AG09309 (cell line): ENCODE data around the gene IQCH.

Experiments
- DNase-seq: peaks from one replicate; pipeline ENCODE4 v3.0.0-alpha.2; 2010; ENCODE audit warnings: low read depth
- H3K4me3 ChIP-seq: 2 replicates; pipeline ENCODE4 v1.5.1; 2011; ENCODE audit warnings: mild to moderate bottlenecking, low read depth, low read length, moderate library complexity; ENCODE audit not compliant: control insufficient read depth
- TF ChIP-seq, protein P1 (sequence below): IDR thresholded peaks from 2 replicates; pipeline ENCODE4 v1.5.1; 2011; ENCODE audit warnings: mild to moderate bottlenecking, low read depth, low read length, inconsistent platforms; ENCODE audit not compliant: insufficient read depth, control insufficient read depth; ENCODE audit errors: missing control alignments

IQCH gene

DNA sequence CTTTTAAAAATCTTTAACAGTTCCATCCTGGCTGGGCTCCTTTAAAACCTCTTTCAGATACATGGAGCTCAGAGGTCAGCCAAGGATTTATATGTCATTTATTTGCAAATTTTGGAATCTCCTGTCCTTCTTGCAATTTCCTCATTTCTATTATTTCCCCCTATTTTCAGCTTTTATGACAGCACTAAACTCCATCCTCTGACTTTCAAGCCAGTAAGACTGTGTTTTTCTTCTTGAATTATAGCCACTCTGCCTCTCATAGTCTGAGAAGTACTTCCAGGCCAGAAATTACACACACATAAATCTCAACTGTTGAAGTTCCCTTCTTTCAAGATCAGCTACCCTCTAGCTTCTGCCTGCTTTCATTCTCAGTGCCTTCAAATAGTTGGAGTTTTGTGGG lies 73.2 kb downstream of the IQCH start:
- TF ChIP-seq, protein P1, sequence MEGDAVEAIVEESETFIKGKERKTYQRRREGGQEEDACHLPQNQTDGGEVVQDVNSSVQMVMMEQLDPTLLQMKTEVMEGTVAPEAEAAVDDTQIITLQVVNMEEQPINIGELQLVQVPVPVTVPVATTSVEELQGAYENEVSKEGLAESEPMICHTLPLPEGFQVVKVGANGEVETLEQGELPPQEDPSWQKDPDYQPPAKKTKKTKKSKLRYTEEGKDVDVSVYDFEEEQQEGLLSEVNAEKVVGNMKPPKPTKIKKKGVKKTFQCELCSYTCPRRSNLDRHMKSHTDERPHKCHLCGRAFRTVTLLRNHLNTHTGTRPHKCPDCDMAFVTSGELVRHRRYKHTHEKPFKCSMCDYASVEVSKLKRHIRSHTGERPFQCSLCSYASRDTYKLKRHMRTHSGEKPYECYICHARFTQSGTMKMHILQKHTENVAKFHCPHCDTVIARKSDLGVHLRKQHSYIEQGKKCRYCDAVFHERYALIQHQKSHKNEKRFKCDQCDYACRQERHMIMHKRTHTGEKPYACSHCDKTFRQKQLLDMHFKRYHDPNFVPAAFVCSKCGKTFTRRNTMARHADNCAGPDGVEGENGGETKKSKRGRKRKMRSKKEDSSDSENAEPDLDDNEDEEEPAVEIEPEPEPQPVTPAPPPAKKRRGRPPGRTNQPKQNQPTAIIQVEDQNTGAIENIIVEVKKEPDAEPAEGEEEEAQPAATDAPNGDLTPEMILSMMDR, result no peak
- no peak overlapping the region for H3K4me3 ChIP-seq
- DNase-seq, result no peak

DNA sequence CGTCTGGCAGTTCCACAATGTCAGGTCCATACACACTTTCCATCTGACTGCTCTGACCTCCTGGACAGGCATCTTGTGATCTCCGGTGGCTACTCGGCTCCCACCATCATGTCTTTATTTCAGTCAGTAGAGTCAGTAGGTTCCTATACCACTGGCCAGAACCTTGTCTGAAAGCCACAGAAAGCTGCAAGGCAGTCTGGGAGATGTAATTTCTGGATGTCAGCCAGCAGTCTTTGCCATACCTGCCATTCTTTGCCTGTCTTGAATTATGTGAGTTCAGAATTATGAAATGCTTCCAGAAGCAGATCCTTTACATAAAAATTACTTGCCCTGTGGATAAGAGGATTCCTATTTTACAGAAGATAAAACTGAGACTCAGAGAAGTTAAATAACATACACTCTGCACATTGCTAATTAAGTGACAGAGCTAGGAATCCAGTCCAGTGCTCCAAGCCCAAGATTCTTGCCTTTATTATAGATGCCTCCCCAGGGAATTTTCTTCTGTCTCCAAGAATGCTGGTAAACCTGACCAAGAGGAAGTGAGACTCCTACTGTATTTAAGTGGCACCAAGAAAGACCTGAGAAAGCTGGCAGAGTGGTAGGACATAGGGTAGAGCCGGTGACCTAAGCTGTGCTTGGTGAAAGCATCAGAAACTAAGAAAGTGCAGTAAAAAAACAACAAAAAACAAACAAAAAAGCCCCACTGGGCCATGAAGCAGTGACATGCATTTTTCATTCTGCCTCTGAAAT lies 75.6 kb downstream of the IQCH start:
- TF ChIP-seq, protein P1, result no peak
- H3K4me3 ChIP-seq, result no peak overlapping the region
- no peak for DNase-seq

DNA sequence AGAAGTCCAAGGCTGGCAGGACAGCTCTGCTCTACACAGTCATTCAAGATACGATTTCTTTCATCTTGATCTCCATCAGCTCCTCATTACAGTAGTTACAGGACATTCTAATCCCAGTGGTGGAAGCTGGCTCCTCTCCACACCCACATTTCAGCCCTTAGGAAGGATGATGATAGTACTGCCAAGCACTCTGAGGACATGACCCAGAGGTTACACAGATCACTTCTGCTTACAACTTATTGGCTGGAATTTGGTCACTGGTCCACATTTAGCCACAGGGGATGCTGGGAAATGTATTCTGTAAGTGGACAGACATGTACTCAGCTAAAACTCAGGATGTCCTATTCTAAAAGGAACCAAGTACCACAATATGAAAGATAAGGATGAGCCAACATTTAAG lies 77.1 kb downstream of the IQCH start:
- TF ChIP-seq, protein P1, result no peak
- H3K4me3 ChIP-seq, result no peak overlapping the region
- no peak for DNase-seq

DNA sequence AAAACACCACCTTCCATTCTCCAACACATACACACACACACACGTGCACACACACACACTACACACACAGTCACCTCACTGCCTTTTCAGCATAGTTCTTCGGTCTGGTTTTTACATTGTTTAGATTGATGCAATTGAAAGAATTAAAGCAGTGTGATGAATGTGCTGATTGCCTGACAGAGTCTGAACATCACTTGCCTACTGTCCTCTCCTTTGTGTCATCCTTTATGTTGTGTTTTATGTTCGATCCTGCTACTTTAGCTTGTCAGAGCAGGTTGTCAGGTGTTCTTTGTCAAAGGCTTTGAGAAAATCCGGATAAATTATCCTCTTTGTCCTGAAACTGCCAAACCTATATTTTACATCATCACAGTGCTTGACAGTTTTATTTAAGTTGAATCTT lies 80.4 kb downstream of the IQCH start:
- no peak overlapping the region for H3K4me3 ChIP-seq
- TF ChIP-seq, protein P1, result no peak
- no peak for DNase-seq

DNA sequence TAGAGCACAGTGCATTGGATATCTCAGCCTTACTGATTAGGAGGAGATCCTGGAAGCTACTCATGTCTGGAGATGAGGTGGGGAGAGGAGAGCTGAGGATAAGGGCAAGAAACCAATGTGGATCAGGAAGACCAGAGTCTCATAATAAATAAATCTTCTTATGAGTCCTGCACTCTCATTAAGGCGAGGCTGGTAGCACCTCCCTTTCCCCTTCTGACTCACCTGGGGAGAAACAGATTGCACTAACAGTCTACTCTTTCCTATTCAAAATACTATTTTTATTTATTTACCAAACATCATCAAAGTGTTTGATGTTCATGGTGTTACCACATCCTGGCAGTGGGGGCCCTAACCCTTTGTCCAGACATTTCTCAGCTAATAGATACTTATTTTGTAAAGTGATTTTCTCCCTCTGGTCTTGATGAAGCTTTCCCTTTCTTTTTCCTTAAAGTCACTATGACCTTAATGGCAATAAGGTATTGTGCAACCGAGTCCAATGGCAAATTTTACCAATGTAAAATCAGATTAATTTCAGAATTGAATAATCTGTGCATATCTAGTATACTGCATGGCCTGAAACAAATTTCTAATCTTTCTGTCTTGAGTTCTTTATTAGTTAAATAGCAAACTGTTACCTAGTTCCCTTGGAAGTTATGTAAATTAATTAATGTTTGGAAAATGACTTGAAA lies 81.1 kb downstream of the IQCH start:
- TF ChIP-seq, protein P1, result no peak

DNA sequence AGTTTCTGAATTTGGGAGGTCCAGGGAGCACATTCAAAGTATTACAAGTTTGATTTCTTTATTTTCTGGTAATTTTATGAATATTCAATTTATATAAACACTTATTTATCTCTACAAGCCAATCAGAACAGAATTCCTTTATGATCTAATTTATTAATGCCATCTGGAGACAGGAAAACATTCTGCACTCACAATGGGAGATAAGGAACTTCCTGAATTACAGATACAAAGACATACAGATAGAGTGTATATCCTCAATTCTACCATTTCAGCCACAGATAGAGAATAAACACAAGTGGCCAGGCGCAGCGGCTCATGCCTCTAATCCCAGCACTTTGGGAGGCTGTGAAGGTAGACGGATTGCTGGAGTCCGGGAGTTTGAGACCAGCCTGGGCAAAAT lies 86.0 kb downstream of the IQCH start:
- no peak for DNase-seq
- no peak overlapping the region for H3K4me3 ChIP-seq
- TF ChIP-seq, protein P1, result no peak

More for the DNA sequence above, 81.1 kb downstream of the IQCH start:
- DNase-seq, result no peak
- no peak overlapping the region for H3K4me3 ChIP-seq
